H1 (cell line): ENCODE measurements around the gene OR10C1. TPM values are rescaled to one million over a fixed set of nuclear protein-coding genes. Genes with fewer than 3 reads are reported as not detected.

ENCODE experiments used
- CTCF ChIA-PET: fragments of 300-600 bp; sonication (Branson Sonifier 250); formaldehyde crosslinking; loops from one replicate; lab custom pipeline; 2021; ENCODE audit not compliant: partially characterized antibody; lab: Charles Lee
- POLR2A ChIA-PET: fragments of 300-600 bp; sonication (Branson Sonifier 250); formaldehyde crosslinking; loops from one replicate; lab custom pipeline; 2021; ENCODE audit warnings: inconsistent platforms; ENCODE audit not compliant: partially characterized antibody; lab: Charles Lee
- DNase-seq, 2 experiments: peaks; one replicate each; pipeline versions ENCODE4 v3.0.0 to v3.0.0-alpha.2; 2010 to 2022; ENCODE audit warnings: low spot score in 2 of 2, low read depth in 1 of 2, mixed read lengths in 1 of 2
- FAIRE-seq: peaks from 2 replicates; lab custom pipeline; 2011; peaks lifted over from hg19 to GRCh38; lab: Jason Lieb, UNC
- H2AFZ ChIP-seq: 2 replicates; pipeline ENCODE4 v1.8.1; 2012; ENCODE audit warnings: low read length, inconsistent platforms
- H2AK5ac ChIP-seq: 2 replicates; pipeline ENCODE4 v1.6.1; 2013; ENCODE audit warnings: low read depth, low read length
- H2BK120ac ChIP-seq: replicated peaks from 2 replicates; pipeline ENCODE3; 2013; ENCODE audit warnings: low read depth, low read length, inconsistent platforms
- H2BK12ac ChIP-seq: 2 replicates; pipeline ENCODE4 v1.6.1; 2013; ENCODE audit warnings: low read depth, low read length
- H2BK15ac ChIP-seq: 2 replicates; pipeline ENCODE4 v1.6.1; 2013; ENCODE audit warnings: low read length
- H2BK20ac ChIP-seq: 2 replicates; pipeline ENCODE4 v1.6.1; 2013; ENCODE audit warnings: low read length
- H2BK5ac ChIP-seq: 2 replicates; pipeline ENCODE4 v1.6.1; 2013; ENCODE audit warnings: low read depth, low read length
- H3K14ac ChIP-seq: 2 replicates; pipeline ENCODE4 v1.6.1; 2013; ENCODE audit warnings: inconsistent platforms; ENCODE audit not compliant: insufficient read length
- H3K18ac ChIP-seq: 2 replicates; pipeline ENCODE4 v1.6.1; 2013; ENCODE audit warnings: low read length; ENCODE audit errors: extremely low read depth
- H3K23ac ChIP-seq: 2 replicates; pipeline ENCODE4 v1.6.1; 2013; ENCODE audit warnings: inconsistent platforms; ENCODE audit not compliant: insufficient read length
- H3K23me2 ChIP-seq: 2 replicates; pipeline ENCODE4 v1.6.1; 2013; ENCODE audit warnings: low read depth, low read length
- H3K27ac ChIP-seq: 2 replicates; pipeline ENCODE4 v1.6.1; 2011; ENCODE audit warnings: low read depth, low read length, inconsistent platforms
- H3K27me3 ChIP-seq, 4 experiments: replicated peaks in 1 of 4; 1 replicate in 1 of 4; 2 replicates in 3 of 4; pipeline versions ENCODE4 v1.6.1 to v1.8.1; 2011 to 2013; ENCODE audit warnings: low read length in 3 of 4, mild to moderate bottlenecking in 3 of 4, inconsistent platforms in 2 of 4, mixed read lengths in 2 of 4, moderate library complexity in 1 of 4; ENCODE audit not compliant: control insufficient read depth in 3 of 4, insufficient read depth in 3 of 4; ENCODE audit errors: extremely low read depth in 1 of 4
- H3K36me3 ChIP-seq, 4 experiments: 2 replicates each; pipeline versions ENCODE4 v1.6.1 to v1.8.1; 2011 to 2013; ENCODE audit warnings: mild to moderate bottlenecking in 4 of 4, low read length in 3 of 4, moderate library complexity in 2 of 4, control low read depth in 1 of 4, inconsistent platforms in 1 of 4; ENCODE audit not compliant: insufficient read depth in 4 of 4, control insufficient read depth in 2 of 4
- H3K4ac ChIP-seq: replicated peaks from 2 replicates; pipeline ENCODE3; 2013; ENCODE audit warnings: low read length, low read depth, mixed read lengths, inconsistent platforms; ENCODE audit not compliant: insufficient read length
- H3K4me1 ChIP-seq, 4 experiments: replicated peaks in 1 of 4; 1 replicate in 1 of 4; 2 replicates in 3 of 4; pipeline versions ENCODE4 v1.6.1 to v1.8.1; 2011 to 2013; ENCODE audit warnings: low read length in 3 of 4, inconsistent platforms in 2 of 4, mixed read lengths in 1 of 4; ENCODE audit not compliant: insufficient read depth in 4 of 4, control insufficient read depth in 3 of 4
- H3K4me2 ChIP-seq, 2 experiments: 2 replicates each; pipeline versions ENCODE4 v1.6.1 to v1.8.1; 2011 to 2013; ENCODE audit warnings: low read depth in 2 of 2, low read length in 2 of 2, control low read depth in 1 of 2, inconsistent platforms in 1 of 2, mild to moderate bottlenecking in 1 of 2; ENCODE audit not compliant: insufficient read depth in 1 of 2
- H3K4me3 ChIP-seq, 4 experiments: fragments of 200-600, 300-600 bp in 1 of 4; sonication (generic), shearing (Covaris generic), sonication (Bioruptor Twin) in 1 of 4; 2 replicates each; pipeline versions ENCODE4 v1.5.1 to v1.8.1; 2011 to 2016; ENCODE audit warnings: low read length in 4 of 4, low read depth in 3 of 4, control low read depth in 2 of 4, inconsistent platforms in 2 of 4, mild to moderate bottlenecking in 2 of 4, mixed read lengths in 1 of 4, moderate library complexity in 1 of 4; ENCODE audit not compliant: insufficient read depth in 2 of 4; ENCODE audit errors: extremely low read depth in 1 of 4
- H3K56ac ChIP-seq: replicated peaks from 2 replicates; pipeline ENCODE3; 2013; ENCODE audit warnings: low read depth, mild to moderate bottlenecking, mixed read lengths, low read length, inconsistent platforms; ENCODE audit not compliant: insufficient read length
- H3K79me1 ChIP-seq: 2 replicates; pipeline ENCODE4 v1.6.1; 2013; ENCODE audit warnings: low read depth, low read length, control low read depth
- H3K79me2 ChIP-seq, 2 experiments: 2 replicates each; pipeline versions ENCODE4 v1.6.1 to v1.8.1; 2012 to 2013; ENCODE audit warnings: low read length in 2 of 2, mild to moderate bottlenecking in 2 of 2, inconsistent platforms in 1 of 2; ENCODE audit not compliant: insufficient read depth in 2 of 2, control insufficient read depth in 1 of 2
- H3K9ac ChIP-seq, 4 experiments: replicated peaks in 1 of 4; 1 replicate in 1 of 4; 2 replicates in 3 of 4; pipeline versions ENCODE4 v1.6.1 to v1.8.1; 2011 to 2013; ENCODE audit warnings: low read depth in 3 of 4, low read length in 3 of 4, control low read depth in 2 of 4, mild to moderate bottlenecking in 2 of 4, moderate library complexity in 2 of 4, inconsistent platforms in 1 of 4; ENCODE audit errors: extremely low read depth in 1 of 4
- H3K9me3 ChIP-seq, 2 experiments: 2 replicates each; pipeline versions ENCODE4 v1.6.1 to v1.8.1; 2012 to 2013; ENCODE audit warnings: mild to moderate bottlenecking in 2 of 2, moderate library complexity in 2 of 2, control low read depth in 1 of 2, inconsistent platforms in 1 of 2, low read depth in 1 of 2, low read length in 1 of 2, mixed read lengths in 1 of 2; ENCODE audit not compliant: insufficient read depth in 2 of 2
- H4K20me1 ChIP-seq, 2 experiments: replicated peaks in 1 of 2; 2 replicates each; pipeline versions ENCODE3 to v1.8.1; 2011 to 2013; ENCODE audit warnings: inconsistent platforms in 2 of 2, low read length in 2 of 2, mild to moderate bottlenecking in 1 of 2; ENCODE audit not compliant: insufficient read depth in 2 of 2, control insufficient read depth in 1 of 2
- H4K5ac ChIP-seq: 2 replicates; pipeline ENCODE4 v1.6.1; 2013; ENCODE audit warnings: low read length, low read depth, mixed read lengths, inconsistent platforms; ENCODE audit not compliant: insufficient read length
- H4K8ac ChIP-seq: 2 replicates; pipeline ENCODE4 v1.8.0; 2013; ENCODE audit warnings: mild to moderate bottlenecking, moderate library complexity, low read length, inconsistent platforms; ENCODE audit not compliant: insufficient read depth; ENCODE audit errors: extremely low read depth
- H4K91ac ChIP-seq: replicated peaks from 2 replicates; pipeline ENCODE3; 2013; ENCODE audit warnings: low read length, mixed read lengths, inconsistent platforms; ENCODE audit not compliant: insufficient read length
- ASH2L ChIP-seq: fragments of 200-600, 300-600 bp; sonication (generic); IDR thresholded peaks from one replicate; pipeline ENCODE4 v1.7.1; 2017; ENCODE audit warnings: low read length
- CTBP2 ChIP-seq: IDR thresholded peaks from 2 replicates; pipeline ENCODE4 v1.7.0; 2011; ENCODE audit warnings: borderline replicate concordance, mild to moderate bottlenecking, moderate library complexity, mixed read lengths, low read length; ENCODE audit not compliant: insufficient read depth, insufficient read length
- EGR1 ChIP-seq: IDR thresholded peaks from 2 replicates; pipeline ENCODE4 v1.6.1; 2011; ENCODE audit warnings: low read depth, low read length, borderline replicate concordance
- FOSL1 ChIP-seq: IDR thresholded peaks from 2 replicates; pipeline ENCODE4 v1.6.1; 2011; ENCODE audit warnings: mild to moderate bottlenecking, low read depth, low read length, moderate library complexity; ENCODE audit not compliant: insufficient read depth
- NANOG ChIP-seq: IDR thresholded peaks from 2 replicates; pipeline ENCODE4 v1.6.1; 2011; ENCODE audit warnings: low read length, low read depth, mild to moderate bottlenecking, inconsistent platforms; ENCODE audit not compliant: insufficient read depth, poor library complexity, severe bottlenecking
- POLR2A ChIP-seq, 2 experiments: IDR thresholded peaks; 1 replicate in 1 of 2; 2 replicates in 1 of 2; pipeline ENCODE4 v1.6.1; 2011; ENCODE audit warnings: low read depth in 2 of 2, low read length in 2 of 2, mild to moderate bottlenecking in 2 of 2; ENCODE audit errors: control extremely low read depth in 1 of 2
- SP1 ChIP-seq: IDR thresholded peaks from 2 replicates; pipeline ENCODE4 v1.6.1; 2011; ENCODE audit warnings: low read depth, low read length
- SP2 ChIP-seq: IDR thresholded peaks from 2 replicates; pipeline ENCODE4 v1.6.1; 2012; ENCODE audit warnings: mild to moderate bottlenecking, low read length, inconsistent platforms
- SP4 ChIP-seq: IDR thresholded peaks from 2 replicates; pipeline ENCODE4 v1.6.1; 2012; ENCODE audit warnings: low read length, inconsistent platforms
- TBP ChIP-seq: IDR thresholded peaks from 2 replicates; pipeline ENCODE4 v1.6.1; 2011; ENCODE audit warnings: low read depth, low read length, improper control_type of control experiment
- TEAD4 ChIP-seq: IDR thresholded peaks from 2 replicates; pipeline ENCODE4 v1.6.1; 2012; ENCODE audit warnings: low read depth, low read length, inconsistent platforms, mixed read lengths
- YY1 ChIP-seq: IDR thresholded peaks from 2 replicates; pipeline ENCODE4 v1.6.1; 2011; ENCODE audit warnings: low read depth, mild to moderate bottlenecking, low read length
- WGBS, 2 experiments: shearing (Covaris generic) in 1 of 2; methylation state at CpG; one replicate each; pipeline versions ENCODE4 v1.1.6 to v1.1.7; 2013 to 2015; ENCODE audit warnings: low lambda C conversion rate in 2 of 2, mixed read lengths in 2 of 2, inconsistent platforms in 1 of 2, low coverage in 1 of 2, missing lambda C conversion rate in 1 of 2; ENCODE audit not compliant: insufficient replicate concordance in 2 of 2, insufficient coverage in 1 of 2, insufficient read length in 1 of 2; ENCODE audit errors: extremely low coverage in 1 of 2, missing lambda C conversion rate in 1 of 2; 5-methylcytosine and 5-hydroxymethylcytosine counted together
- polyA plus RNA-seq, 7 experiments: library from polyadenylated mRNA; depleted of rRNA in 3 of 7; stranded (reverse) in 5 of 7; unstranded in 2 of 7; fragments of >200 nt in 5 of 7; fragments of 200-250 nt in 2 of 7; gene quantifications; 1 replicate in 5 of 7; 2 replicates in 1 of 7; 4 replicates in 1 of 7; pipeline versions ENCODE4 v1.2.1 to v1.2.3, GENCODE V29; 2011 to 2013; ENCODE audit warnings: missing spikeins in 2 of 7, mixed read lengths in 2 of 7
- total RNA-seq: library from RNA; stranded (reverse); fragmentation: NEBNext Ultra II Directional; extraction: Animal tissue kit (Norgen Biotek cat#: 25700); gene quantifications from 2 replicates; pipeline ENCODE4 v1.2.1, GENCODE V29; 2021
- TF ChIP-seq, protein P1 (sequence below): IDR thresholded peaks from 2 replicates; pipeline ENCODE4 v1.6.1; 2012; ENCODE audit warnings: inconsistent platforms

The OR10C1 gene
- total and polyA plus RNA-seq, 2 of the 8 experiments (the other 6 are each of a cell fraction or from before 2014, with no cell fraction given) = not detected

DNA sequence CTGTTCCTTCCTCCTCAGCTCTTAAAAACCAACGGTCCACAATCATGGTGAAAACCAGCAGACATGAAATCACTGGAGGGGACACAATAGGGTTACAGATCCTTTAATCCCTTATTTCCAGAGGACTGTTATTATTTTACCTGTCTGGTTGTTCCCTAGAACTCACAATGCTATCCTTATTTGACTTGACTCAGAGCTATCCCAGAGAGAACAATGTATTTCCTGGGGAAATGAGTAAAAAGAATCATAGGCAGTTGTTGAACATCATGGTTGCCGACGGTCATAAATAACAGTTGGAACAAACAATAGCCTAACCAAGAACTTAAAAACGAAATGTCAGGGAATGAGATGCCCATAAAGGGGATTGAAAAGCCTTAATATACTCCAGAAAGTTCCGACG, 27.1 kb downstream of the OR10C1 start:
- Histone ChIP-seq H2BK20ac (no peak overlapping the region), H2AFZ (no peak overlapping the region), H3K36me3 (no peaks in the 10 kb centered on the region), H3K23me2 (no peaks in the 10 kb centered on the region), H4K91ac (no peak overlapping the region), H2BK5ac (no peak overlapping the region), H3K56ac (no peak overlapping the region), H4K8ac (no peak overlapping the region), H3K4me3 (no peak overlapping the region), H3K27ac (no peak overlapping the region), H3K9me3 (no peaks in the 10 kb centered on the region), H4K5ac (no peak overlapping the region), H3K4ac (no peak overlapping the region), H2BK12ac (no peak overlapping the region), H3K4me1 (no peaks in the 10 kb centered on the region; a peak in 1 of 7 replicates), H3K9ac (no peak overlapping the region), H2BK120ac (no peak overlapping the region), H2AK5ac (no peak overlapping the region), H3K27me3 (no peaks in the 10 kb centered on the region), H3K79me2 (no peaks in the 10 kb centered on the region), H4K20me1 (no peaks in the 10 kb centered on the region), H3K4me2 (no peak overlapping the region), H3K18ac (no peak overlapping the region), H3K23ac (no peak overlapping the region), H3K79me1 (no peaks in the 10 kb centered on the region), H2BK15ac (no peak overlapping the region), H3K14ac (no peak overlapping the region)
- ChIA-PET CTCF (interaction anchor here (1.1 to 2.1 kb wide), 2 partner anchors 12 to 123 kb away, joined by 3 to 5 read pairs; no protein-coding TSS in a partner anchor), POLR2A (no interaction called here)
- no peak for FAIRE-seq
- WGBS, 2 experiments = 65% methylated on average over 6 of the region's 6 CpGs; no CpG with 5 or more reads in 1 of the 2 experiments
- DNase-seq = no peak
- TF ChIP-seq EGR1 (no peak), ASH2L (no peak), POLR2A (IDR thresholded peaks at IDR 0.05; ENCODE audit: control extremely low read depth in 1 of 2, low read depth in 2 of 2, low read length in 2 of 2) (no peak), SP4 (no peak), CTBP2 (no peak), TBP (no peak), SP2 (no peak), SP1 (no peak), TEAD4 (no peak), YY1 (no peak), FOSL1 (no peak), NANOG (no peak)
- TF ChIP-seq, protein P1, sequence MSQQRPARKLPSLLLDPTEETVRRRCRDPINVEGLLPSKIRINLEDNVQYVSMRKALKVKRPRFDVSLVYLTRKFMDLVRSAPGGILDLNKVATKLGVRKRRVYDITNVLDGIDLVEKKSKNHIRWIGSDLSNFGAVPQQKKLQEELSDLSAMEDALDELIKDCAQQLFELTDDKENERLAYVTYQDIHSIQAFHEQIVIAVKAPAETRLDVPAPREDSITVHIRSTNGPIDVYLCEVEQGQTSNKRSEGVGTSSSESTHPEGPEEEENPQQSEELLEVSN = no peak
